Activated CD8-positive, alpha-beta T cell treated with anti-CD3 and anti-CD28 coated beads for 36 hours (primary cell): ENCODE results near the gene CHRNA10. TPM values are rescaled to one million over a fixed set of nuclear protein-coding genes. Genes with fewer than 3 reads are reported as not detected.

ENCODE experiments used
- ATAC-seq: fragments of 200-7000 bp; cut with Tn5 transposase; one replicate; pipeline ENCODE4 v1.10.0; 2021; ENCODE audit warnings: mild to moderate bottlenecking, moderate library complexity
- CTCF ChIA-PET: fragments of 350-600 bp; sonication (Branson Sonifier 250); formaldehyde crosslinking; loops from one replicate; lab custom pipeline; 2021; ENCODE audit warnings: antibody characterized with exemption; lab: Charles Lee
- POLR2A ChIA-PET: fragments of 350-600 bp; sonication (Branson Sonifier 250); formaldehyde crosslinking; loops from one replicate; lab custom pipeline; 2021; ENCODE audit warnings: antibody characterized with exemption; lab: Charles Lee
- DNase-seq: peaks from one replicate; pipeline ENCODE4 v3.0.0-alpha.2; 2020
- H3K27ac Mint-ChIP-seq: one replicate; pipeline ENCODE4 v1.8.0; 2021; ENCODE audit warnings: mild to moderate bottlenecking, mixed read lengths
- H3K27me3 Mint-ChIP-seq: one replicate; pipeline ENCODE4 v1.8.0; 2021; ENCODE audit warnings: mixed read lengths
- H3K36me3 Mint-ChIP-seq: one replicate; pipeline ENCODE4 v1.8.0; 2021; ENCODE audit warnings: low read depth, mixed read lengths
- H3K4me1 Mint-ChIP-seq: one replicate; pipeline ENCODE4 v1.8.0; 2021; ENCODE audit warnings: low read depth, mixed read lengths
- H3K4me3 Mint-ChIP-seq: one replicate; pipeline ENCODE4 v1.8.0; 2021; ENCODE audit warnings: mild to moderate bottlenecking, moderate library complexity, mixed read lengths
- H3K9me3 Mint-ChIP-seq: one replicate; pipeline ENCODE4 v1.8.0; 2021; ENCODE audit warnings: mixed read lengths
- CTCF ChIP-seq: fragments of 200-600 bp; IDR thresholded peaks from one replicate; pipeline ENCODE4 v1.8.0; 2022; ENCODE audit warnings: antibody characterized with exemption, mild to moderate bottlenecking
- intact Hi-C: fragments of 100-400 bp; cut with micrococcal nuclease; formaldehyde crosslinking; loops from one replicate; pipeline ENCODE4 v1.10.0; 2022
- total RNA-seq, 2 experiments: library from RNA; stranded (reverse); gene quantifications; one replicate each; pipeline ENCODE4 v1.2.3, GENCODE V29; 2021

Gene CHRNA10
- total RNA-seq, 2 experiments from 2014 or later: 0.58 to 1.0 TPM

- DNase-seq (no peak), ATAC-seq (no peak)
- peaks cover 47% of the 10 kb centered on the region for H3K36me3 Mint-ChIP-seq
- ChIA-PET CTCF (interaction anchor here (2.7 kb wide), 1 partner anchor 131 kb away, joined by 7 read pairs; the partner anchor contains the start of gene PGAP2), POLR2A (no interaction called here)
- no peaks in the 10 kb centered on the region for H3K27me3 Mint-ChIP-seq
- no peaks in the 10 kb centered on the region for H3K9me3 Mint-ChIP-seq
- H3K4me1 Mint-ChIP-seq: no peaks in the 10 kb centered on the region
- H3K4me3 Mint-ChIP-seq: no peak overlapping the region
- H3K27ac Mint-ChIP-seq: no peak overlapping the region
- intact Hi-C loops: no loop called here
- TF ChIP-seq CTCF: no peak
These were observed 4.8 kb upstream of the CHRNA10 start for GRCh38 chr11:3675971-3676370.

GRCh38 chr11:3674189-3674588, 3.0 kb upstream of the CHRNA10 start:
- TF ChIP-seq CTCF: no peak
- no peak overlapping the region for H3K4me3 Mint-ChIP-seq
- CTCF ChIA-PET: no interaction called here
- peaks cover 44% of the 10 kb centered on the region for H3K36me3 Mint-ChIP-seq
- no peaks in the 10 kb centered on the region for H3K9me3 Mint-ChIP-seq
- POLR2A ChIA-PET: interaction anchor here (1.2 kb wide), 1 partner anchor 19 kb away, joined by 5 read pairs; no protein-coding TSS in a partner anchor
- no peaks in the 10 kb centered on the region for H3K27me3 Mint-ChIP-seq
- H3K27ac Mint-ChIP-seq: no peak overlapping the region
- ATAC-seq: no peak
- DNase-seq: no peak
- intact Hi-C loops: no loop called here
- no peaks in the 10 kb centered on the region for H3K4me1 Mint-ChIP-seq

- Mint-ChIP-seq H3K4me3 (no peak overlapping the region), H3K36me3 (peaks cover 27% of the 10 kb centered on the region), H3K27ac (no peak overlapping the region), H3K4me1 (no peaks in the 10 kb centered on the region), H3K9me3 (no peaks in the 10 kb centered on the region), H3K27me3 (no peaks in the 10 kb centered on the region)
- ATAC-seq (no peak), DNase-seq (no peak)
- TF ChIP-seq CTCF: no peak
- ChIA-PET POLR2A (no interaction called here), CTCF (interaction anchor here (1.0 kb wide), 1 partner anchor 9 kb away, joined by 3 read pairs; no protein-coding TSS in a partner anchor)
- intact Hi-C loops: no loop called here
These were observed 1.4 kb downstream of the CHRNA10 start for GRCh38 chr11:3669742-3670183.

GRCh38 chr11:3669128-3669527, 2.1 kb downstream of the CHRNA10 start:
- Mint-ChIP-seq H3K27me3 (no peaks in the 10 kb centered on the region), H3K27ac (no peak overlapping the region), H3K9me3 (no peaks in the 10 kb centered on the region), H3K4me3 (no peak overlapping the region), H3K36me3 (peaks cover 21% of the 10 kb centered on the region), H3K4me1 (no peaks in the 10 kb centered on the region)
- no peak for ATAC-seq
- DNase-seq: no peak
- ChIA-PET CTCF (interaction anchor here (1.0 kb wide), 1 partner anchor 10 kb away, joined by 3 read pairs; no protein-coding TSS in a partner anchor), POLR2A (no interaction called here)
- intact Hi-C loops: no loop called here
- no peak for TF ChIP-seq CTCF

- Mint-ChIP-seq H3K4me1 (no peaks in the 10 kb centered on the region), H3K9me3 (no peaks in the 10 kb centered on the region), H3K27ac (no peak overlapping the region), H3K27me3 (no peaks in the 10 kb centered on the region), H3K4me3 (no peak overlapping the region), H3K36me3 (peaks cover 19% of the 10 kb centered on the region)
- no peak for DNase-seq
- ATAC-seq: no peak
- ChIA-PET CTCF (no interaction called here), POLR2A (interaction anchor here (1.0 kb wide), 1 partner anchor 14 kb away, joined by 3 read pairs; no protein-coding TSS in a partner anchor)
- no peak for TF ChIP-seq CTCF
- intact Hi-C loops: no loop called here
These were observed 3.8 kb downstream of the CHRNA10 start for GRCh38 chr11:3667149-3668035.
